DMS153 treated with DMSO at 0.1 percent for 48 hours (cell line): Measurements from ENCODE around the gene ATIC.

Experiments used
- DNase-seq: peaks from one replicate; lab custom pipeline; 2025; ENCODE audit not compliant: unreplicated experiment; lab: John Stamatoyannopoulos, UW

ATIC gene

DNA sequence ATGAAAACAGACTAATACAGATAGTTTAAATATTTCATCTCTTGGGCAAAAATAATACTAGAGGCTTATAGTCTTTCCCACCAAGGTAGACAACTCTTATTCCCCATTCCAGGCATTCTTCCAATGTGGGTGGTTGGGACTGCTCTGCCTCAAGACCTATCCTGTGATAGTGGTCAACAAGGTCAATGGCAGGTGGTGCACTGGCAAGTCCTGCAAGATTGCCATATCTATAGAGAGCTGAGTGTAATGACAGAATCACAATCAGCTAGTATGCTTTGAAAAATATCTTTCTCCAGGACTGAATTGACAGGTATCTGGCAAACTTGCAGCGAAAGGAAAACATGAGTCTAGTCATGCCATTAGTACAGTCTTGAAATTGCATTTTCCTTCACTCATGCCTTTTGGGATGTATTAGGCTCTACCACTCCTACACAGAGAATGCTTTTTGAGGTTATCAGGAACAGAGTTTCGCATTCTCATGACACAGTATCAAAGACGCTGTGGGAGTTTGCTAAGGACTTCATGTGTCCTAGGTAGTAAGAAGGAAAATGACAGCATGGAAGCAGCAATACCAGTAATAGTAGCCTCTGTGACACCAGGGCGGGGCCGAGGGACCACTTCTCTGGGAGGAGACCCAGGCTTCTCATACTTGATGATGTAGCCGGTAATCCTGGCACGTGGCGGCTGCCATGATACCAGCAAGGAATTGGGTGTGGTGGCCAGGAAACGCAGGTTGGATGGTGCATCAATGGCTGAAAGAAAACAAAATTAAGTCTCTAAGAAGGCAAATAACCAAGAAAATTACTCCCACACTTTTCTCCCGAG is 63.0 kb downstream of the ATIC start:
- no peak for DNase-seq

DNA sequence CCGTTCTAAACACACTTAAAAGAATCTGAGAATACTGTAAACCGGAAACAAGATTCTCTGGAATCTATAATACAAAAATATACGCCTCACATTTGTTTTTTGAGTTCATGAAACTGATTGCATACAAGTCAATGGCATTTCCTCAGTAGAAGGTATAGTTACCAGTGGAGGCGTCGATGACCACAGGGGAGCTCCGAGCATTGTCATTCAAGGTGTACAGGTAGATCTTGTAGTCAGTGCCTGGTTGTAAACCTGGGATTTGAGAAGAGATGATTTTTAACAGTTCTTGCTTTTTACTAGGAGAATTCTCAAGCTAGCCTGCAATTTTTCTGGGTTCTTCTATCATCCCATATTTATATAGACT is 63.6 kb downstream of the ATIC start:
- no peak for DNase-seq

DNA sequence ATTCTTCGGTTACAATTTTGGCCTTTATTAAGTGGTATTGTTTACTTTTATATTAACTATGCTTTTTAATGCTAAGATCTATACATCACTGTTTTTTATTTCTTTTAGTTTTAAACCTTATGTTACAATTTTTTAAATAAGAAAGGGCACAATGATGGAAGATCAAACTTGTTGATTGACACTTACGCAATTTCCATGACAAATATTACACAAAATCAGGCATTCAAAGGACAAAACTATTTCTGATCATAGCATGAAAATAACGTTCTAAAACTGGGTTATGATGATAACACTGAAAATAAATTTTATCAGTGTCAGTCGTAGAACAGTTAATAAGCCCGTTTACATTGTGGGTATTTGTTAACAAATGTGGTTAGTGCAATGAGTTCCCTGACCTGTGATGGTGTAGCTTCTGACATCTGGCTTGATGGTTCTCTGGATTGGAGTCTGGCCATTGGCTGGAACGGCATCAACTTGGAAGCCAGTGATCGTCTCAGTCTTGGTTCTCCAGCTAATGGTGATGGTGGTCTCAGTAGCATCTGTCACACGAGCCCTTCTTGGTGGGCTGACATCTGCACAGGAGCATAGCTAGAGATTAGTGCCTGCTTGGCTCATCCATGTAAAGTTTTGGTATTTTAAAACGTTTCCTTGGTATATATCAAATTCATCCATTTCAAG is 64.4 kb downstream of the ATIC start:
- DNase-seq: no peak

DNA sequence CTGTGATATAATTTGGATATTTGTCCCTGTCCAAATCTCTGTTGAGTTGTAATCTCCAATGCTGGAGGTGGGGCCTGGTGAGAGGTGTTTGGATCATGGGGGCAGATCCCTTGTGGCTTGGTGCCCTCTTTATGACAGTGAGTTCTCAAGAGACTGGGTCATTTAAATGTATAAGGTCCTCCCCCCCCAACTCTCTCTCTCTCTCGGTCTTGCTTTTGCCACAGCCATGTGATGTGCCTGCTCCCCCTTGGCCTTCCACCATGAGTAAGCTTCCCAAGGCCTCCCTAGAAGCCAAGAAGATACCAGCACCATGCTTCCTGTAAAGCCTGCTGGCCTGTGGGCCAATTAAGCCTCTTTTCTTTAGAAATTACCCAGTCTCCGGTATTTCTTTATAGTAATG is 65.4 kb downstream of the ATIC start:
- DNase-seq: no peak

DNA sequence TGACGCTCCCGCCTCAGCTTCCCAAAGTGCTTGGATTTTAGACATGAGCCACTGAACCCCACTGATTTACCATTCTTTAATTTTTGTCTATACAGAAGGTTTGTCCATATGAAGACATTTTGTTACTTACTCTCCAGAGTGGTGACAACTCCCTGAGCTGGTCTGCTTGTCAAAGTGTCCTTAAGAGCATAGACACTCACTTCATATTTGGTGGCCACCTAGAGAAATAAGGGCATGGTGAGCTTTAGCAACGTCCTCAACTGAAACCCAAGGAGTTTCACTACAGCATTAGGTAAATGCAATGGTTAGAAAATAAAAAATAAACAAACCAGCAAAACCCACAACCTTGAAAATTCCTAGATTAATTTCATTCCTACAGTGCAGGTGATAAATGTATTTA is 66.2 kb downstream of the ATIC start:
- DNase-seq: no peak

DNA sequence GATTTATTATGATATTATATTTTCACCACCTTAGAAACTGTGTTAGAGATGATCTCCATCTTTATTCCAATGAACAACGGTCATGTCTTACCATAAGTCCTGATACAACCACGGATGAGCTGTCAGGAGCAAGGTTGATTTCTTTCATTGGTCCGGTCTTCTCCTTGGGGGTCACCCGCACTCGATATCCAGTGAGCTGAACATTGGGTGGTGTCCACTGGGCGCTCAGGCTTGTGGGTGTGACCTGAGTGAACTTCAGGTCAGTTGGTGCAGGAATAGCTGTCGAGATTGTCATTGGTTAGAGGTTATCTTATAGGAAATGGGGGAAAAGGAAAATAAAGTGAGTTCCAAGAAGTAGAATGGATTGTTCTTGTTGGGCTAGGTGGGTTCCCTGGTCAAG is 67.2 kb downstream of the ATIC start:
- DNase-seq: no peak

DNA sequence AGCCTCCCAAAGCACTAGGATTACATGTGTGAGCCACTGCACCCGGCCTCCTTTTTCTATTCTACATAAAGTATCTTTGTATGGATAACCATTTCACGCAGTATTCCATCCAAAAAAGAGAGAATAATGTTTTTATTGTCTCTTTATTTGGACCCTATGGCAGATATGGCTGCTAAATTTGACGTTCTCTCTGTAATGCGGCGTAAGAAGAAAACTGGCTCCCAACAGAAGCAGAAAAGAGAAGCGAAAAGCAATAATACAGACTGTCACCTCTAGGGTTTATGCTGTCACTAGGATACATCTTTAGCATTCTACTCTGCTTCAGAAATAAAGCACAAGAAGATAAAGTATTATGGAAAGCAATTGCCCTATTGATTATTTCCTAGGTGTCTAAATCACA is 68.1 kb downstream of the ATIC start:
- DNase-seq: no peak

DNA sequence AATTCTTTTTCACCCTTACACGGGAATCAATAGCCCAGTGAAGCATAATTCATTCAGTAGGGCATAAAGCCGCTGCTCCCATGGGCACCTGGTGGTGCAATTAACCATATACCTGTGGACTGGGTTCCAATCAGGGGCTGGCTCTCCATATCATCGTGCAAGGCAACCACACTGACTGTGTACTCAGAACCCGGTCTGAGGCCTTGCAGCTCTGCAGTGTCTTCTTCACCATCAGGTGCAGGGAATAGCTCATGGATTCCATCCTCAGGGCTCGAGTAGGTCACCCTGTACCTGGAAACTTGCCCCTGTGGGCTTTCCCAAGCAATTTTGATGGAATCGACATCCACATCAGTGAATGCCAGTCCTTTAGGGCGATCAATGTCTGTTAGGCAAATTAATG is 68.8 kb downstream of the ATIC start:
- DNase-seq: no peak

DNA sequence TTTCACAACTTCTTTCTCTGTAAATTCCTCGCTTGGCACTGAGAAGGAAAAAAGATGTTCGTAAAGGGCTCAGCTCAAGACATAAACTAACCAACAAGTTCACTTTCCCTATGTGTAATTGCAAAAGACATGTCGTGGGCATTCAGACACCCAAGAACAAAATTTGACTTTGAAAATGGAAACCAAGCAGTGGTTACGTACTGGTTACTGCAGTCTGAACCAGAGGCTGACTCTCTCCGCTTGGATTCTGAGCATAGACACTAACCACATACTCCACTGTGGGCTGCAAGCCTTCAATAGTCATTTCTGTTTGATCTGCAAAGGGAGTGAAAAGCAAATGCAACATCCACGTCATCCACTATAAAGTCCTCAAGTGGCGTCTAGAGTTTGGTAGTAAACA is 70.2 kb downstream of the ATIC start:
- DNase-seq: no peak

DNA sequence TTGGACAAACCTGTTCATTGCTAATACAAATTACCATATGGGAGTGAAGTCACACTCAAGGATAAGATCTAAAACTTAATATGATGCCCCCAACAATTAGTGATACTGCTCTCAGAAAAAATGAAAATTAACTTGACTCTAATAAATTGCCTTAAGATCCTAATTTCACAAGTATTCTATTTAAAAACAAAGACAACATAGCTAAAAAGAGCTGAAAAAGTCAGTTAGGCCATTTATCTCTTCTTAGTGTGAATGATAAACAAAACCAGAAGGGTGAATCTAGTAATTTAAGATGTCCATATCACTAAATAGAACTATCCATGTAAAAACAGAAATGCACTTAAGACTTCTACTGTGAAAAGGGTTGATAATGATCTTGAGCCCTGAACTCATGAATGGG is 70.6 kb downstream of the ATIC start:
- DNase-seq: no peak

DNA sequence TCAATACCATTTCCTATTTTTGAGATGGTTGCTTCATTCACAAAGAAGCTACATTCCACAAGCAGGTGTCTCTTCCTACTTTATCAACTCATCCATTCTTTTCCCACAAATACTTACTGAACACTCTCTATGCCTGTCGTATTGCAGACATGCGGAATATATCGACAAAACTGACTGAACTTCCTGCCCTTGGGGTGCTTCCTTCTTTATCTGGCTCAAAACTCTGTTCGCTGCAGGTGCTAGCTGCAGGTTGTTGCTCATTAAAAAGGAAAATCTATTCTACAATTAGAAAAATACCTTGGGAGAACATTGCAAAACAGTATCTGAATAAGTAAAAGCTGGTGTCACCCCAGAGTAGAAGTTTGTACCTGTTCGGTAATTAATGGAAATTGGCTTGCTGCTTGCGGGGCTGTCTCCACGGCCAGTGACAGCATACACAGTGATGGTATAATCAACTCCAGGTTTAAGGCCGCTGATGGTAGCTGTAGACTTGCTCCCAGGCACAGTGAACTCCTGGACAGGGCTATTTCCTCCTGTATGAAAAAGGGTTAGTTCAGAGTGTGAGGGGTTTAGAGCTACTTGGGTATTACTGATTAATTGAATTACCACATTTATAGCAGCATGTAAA is 71.9 kb downstream of the ATIC start:
- DNase-seq: no peak

DNA sequence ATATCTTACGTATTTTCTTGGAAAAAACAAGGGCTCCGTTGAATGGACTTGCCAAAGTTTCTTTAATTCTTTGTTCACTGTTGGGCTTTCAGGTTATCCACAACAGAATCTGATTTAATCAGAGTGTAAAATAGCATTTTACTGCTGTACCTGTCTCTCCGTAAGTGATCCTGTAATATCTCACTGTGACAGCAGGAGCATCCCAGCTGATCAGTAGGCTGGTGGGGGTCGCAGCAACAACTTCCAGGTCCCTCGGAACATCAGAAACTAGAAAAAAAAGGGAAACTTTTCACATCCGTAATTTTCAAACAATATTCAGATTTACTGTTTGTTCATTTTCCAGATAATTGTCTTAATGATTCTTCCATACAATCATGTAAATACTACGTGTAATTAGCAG is 72.9 kb downstream of the ATIC start:
- no peak for DNase-seq

DNA sequence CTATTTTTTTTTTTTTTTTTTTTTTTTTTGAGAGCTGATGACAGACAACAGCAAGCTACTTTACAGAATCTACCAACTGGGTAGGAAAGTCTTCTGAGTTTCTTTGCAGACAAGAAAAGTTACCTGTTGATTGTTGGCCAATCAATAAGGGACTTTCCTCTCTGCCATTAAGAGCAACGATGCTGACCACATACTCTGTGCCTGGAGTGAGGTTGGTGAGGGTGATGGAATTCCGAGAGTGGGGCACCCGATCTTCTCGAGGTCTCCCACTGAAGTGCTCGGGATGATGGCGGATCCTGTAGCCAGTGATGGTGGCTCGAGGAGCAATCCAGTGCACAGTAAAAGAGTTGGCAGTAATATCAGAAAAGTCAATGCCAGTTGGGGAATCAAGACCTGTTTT is 74.7 kb downstream of the ATIC start:
- no peak for DNase-seq

DNA sequence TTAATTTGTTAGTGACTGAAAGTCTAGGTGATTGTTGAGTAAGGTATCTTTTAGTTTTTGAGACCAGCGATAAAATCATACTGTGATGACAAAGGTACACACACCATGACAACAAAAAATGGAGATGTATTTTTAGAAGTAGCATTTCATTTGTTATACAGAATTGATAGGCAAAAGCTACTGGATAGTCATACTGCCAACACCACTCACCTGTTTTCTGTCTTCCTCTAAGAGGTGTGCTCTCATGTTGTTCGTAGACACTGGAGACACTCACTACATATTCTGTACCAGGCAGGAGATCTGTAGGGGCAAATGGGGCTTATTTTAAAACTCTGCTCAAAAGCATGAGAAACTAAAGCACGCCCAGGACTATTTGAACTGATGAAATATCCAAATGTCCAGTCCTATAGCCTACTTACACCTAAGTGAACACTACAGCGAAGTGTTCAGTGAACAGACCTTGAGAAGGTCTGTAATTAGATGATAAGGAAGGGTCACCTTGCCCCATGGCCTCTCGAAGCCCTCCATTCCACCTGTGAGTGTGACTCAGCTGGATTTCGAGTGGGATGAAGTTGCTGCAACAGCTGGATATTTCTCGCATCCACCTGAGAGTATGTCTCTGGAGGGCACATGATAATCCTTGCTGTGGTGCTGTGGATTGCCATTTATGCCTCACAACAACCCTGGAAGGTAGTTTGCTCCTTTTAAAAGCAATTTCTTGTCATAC is 76.3 kb downstream of the ATIC start:
- DNase-seq: no peak

DNA sequence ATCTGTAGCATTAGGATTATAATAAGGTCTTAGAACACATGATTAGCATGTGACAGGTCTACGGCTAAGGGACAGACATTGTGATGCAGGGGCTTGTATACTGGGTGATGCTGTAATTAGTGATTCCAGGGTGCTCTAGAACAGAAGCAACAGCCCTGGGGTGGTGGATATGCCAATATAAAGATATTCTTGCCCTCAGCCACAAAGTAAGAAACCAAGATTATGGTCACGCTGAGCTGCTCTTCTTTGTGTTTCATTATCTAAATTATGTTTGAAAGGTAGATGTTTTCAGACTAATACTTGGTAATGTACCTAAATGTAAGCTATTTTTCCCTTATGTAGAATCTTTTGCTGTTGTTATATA is 78.7 kb downstream of the ATIC start:
- no peak for DNase-seq

DNA sequence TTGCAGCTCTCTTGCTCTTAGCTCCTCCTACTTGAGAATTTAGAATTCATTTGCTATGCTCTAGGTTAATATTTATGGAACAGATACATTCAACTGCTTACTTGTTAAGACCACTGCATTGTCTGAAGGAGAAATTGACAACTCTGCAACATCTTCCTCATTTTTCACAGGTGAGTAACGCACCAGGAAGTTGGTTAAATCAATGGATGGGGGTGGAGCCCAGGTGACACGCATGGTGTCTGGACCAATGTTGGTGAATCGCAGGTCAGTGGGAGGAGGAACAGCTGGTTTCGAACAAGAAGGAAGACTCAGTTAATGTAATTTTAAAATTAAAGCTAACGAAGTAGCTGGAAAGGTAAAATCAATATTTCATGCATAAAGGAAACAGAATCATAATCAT is 79.7 kb downstream of the ATIC start:
- DNase-seq: no peak

DNA sequence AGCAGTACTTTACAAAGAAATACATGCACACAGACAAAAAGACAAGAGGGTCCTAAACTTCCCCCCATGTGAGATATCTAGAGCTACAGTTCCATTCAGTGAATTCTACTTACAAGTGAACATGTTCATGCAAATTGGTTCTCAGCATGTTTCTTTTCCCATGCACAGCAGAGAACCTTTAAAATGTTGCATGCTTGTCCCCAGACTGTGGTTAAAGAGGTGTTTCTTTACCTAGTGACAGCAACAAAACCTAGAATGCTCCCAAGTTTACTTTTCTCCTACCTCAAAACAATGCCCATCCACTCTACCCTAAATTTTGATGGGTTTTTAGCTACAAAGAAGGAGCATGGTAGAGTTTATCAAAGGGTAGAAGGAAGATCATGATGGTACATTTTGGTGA is 80.3 kb downstream of the ATIC start:
- DNase-seq: no peak

DNA sequence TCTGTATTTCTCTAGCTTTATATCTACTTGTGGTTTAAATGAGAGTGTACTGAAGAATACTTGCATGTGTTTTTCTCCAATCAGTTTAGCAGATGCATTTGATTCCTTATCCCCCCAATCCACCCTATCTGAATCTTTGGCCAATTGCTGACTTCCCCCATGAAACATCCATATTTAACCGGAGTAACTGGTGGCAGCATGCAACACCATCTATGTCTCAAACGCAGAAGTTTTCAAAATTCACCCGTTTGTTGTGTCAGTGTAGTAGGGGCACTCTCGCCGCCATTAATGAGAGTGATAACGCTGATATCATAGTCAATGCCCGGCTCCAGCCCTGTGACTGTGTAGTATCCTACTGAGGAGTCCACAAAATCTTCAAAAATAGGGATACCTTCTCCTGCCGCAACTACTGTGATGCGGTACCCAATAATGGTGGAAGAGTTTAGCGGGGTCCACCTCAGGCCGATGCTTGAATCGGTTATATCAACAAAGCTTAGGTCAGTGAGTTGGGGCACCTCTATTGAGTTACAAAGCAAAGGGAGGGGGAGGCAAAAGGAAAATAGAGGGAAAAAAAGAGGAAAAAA is 80.9 kb downstream of the ATIC start:
- no peak for DNase-seq

DNA sequence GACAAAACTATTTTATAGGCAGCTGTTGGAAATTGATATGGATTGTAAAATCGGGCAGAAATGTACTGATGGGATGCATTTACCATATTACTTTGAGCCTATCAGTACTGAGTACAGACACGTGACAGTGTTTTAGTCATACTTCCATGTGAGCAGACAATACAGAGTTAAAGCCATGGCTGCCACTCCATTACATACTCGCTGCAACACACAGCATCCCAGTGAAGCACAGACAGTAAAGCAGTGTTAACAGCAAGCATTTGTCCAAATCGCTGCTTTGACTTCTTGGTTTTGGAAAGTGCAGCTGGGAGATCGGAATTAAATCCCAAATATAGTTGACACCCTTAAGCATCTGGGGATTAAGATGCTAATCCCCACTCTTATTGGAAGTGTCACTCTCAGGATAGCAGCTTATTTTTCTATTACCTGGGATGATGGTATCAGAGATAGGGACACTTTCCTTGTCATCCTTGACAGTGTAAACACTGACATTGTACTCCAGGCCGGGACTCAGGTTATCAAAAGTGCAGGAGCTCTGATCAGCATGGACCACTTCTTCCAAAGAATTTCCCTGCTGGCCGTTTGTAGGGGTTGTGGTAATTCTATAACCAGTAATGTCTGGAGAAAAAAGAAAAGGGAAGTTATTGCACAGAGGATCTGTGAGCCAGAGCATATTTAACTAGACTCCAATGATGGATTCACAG is 82.4 kb downstream of the ATIC start:
- no peak for DNase-seq

DNA sequence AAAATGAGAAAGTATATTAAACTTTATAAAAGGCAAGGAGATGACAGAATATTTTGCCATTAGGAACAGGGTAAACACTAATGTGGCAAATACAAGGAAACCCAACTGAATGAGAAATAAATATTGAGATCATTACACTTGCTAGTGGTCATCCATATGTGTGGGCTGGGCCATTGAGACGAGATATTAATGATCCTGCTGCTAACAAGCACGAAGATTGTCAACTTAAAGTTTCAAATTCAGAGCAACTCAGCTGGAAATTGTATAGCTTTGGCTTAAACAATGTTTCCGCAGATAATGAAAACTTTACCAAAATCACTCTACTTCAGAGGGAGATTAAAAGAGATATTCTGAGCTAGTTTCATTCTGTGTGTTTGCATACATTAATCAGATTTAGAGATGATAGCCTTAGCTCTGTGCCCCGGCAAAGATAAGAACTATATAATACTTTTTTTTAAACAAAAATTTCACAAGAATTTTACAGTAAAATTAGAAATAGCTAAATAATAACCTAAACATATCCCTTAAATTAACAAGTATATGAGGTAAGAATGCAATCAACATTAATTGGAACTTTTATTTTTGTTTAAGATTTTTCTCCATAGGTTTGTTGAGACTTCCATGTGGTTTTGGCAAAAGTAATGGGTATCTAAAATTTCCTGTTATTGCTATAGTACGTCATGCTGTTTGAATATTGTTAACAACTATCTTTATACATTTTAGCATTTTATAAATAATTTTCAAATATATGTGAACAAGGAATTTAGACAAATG is 84.0 kb downstream of the ATIC start:
- no peak for DNase-seq
